ENCODE data around the gene CNTN1. TPM values are rescaled to one million over a fixed set of nuclear protein-coding genes. Genes with fewer than 3 reads are reported as not detected.

The CNTN1 gene
- polyA plus RNA-seq, 1 of the 3 experiments (the other 2 are of a cell fraction), result 0.13 TPM

GRCh38 chr12:40996091-40996490, 303.9 kb downstream of the CNTN1 start (continued):
- no peak for TF ChIP-seq NFIC (IDR thresholded peaks at IDR 0.05; ENCODE audit: borderline replicate concordance)

- 30% methylated on average over 1 of the region's 1 CpG for WGBS (ENCODE audit: low lambda C conversion rate)
- ChIA-PET POLR2A (no interaction called here), CTCF (interaction anchor here (1.0 kb wide), 1 partner anchor 10 kb away, joined by 3 read pairs; no protein-coding TSS in a partner anchor)
- Histone ChIP-seq H3K27me3 (ENCODE audit: insufficient read depth) (no peaks in the 10 kb centered on the region), H3K4me3 (ENCODE audit: low read depth in 2 of 2, low read length in 1 of 2) (no peak overlapping the region), H2AFZ (ENCODE audit: low read depth) (no peak overlapping the region), H3K9ac (no peak overlapping the region), H3F3A (replicated peaks; ENCODE audit: insufficient read depth) (no peaks in the 10 kb centered on the region), H3K36me3 (replicated peaks in 1 of 2; ENCODE audit: control insufficient read depth in 1 of 2, insufficient read depth in 2 of 2, low read length in 1 of 2) (no peaks in the 10 kb centered on the region), H3K79me2 (ENCODE audit: insufficient read depth) (no peaks in the 10 kb centered on the region), H3K4me1 (ENCODE audit: control insufficient read depth in 1 of 2, insufficient read depth in 2 of 2, low read depth in 1 of 2, low read length in 1 of 2) (no peaks in the 10 kb centered on the region), H4K20me1 (ENCODE audit: insufficient read depth) (no peaks in the 10 kb centered on the region), H3K9me3 (peaks cover 5% of the 10 kb centered on the region), H3K9me2 (no peaks in the 10 kb centered on the region), H3K4me2 (no peak overlapping the region), H3K27ac (ENCODE audit: low read depth in 2 of 2, low read length in 1 of 2) (no peak overlapping the region)
- no peak for DNase-seq
- TF ChIP-seq MEF2A (IDR thresholded peaks at IDR 0.05; ENCODE audit: borderline replicate concordance, low read depth) (no peak), RXRA (IDR thresholded peaks at IDR 0.05; ENCODE audit: borderline replicate concordance, low read depth) (no peak), TEAD4 (IDR thresholded peaks at IDR 0.05; ENCODE audit: borderline replicate concordance, insufficient read depth) (no peak), NRF1 (IDR thresholded peaks at IDR 0.05; ENCODE audit: low read depth, low read length) (no peak), TAF1 (IDR thresholded peaks at IDR 0.05; ENCODE audit: borderline replicate concordance, low read depth, low read length) (no peak)
Observed at GRCh38 chr12:40999210-40999609, 307.0 kb downstream of the CNTN1 start.

GRCh38 chr12:41008472-41008871, 316.2 kb downstream of the CNTN1 start:
- ChIA-PET CTCF (interaction anchor here (1.3 kb wide), 1 partner anchor 62 kb away, joined by 3 read pairs; no protein-coding TSS in a partner anchor), POLR2A (no interaction called here)
- H3K9me2 ChIP-seq, result no peaks in the 10 kb centered on the region
- no peaks in the 10 kb centered on the region for H3K79me2 ChIP-seq (ENCODE audit: insufficient read depth)
- H3K27me3 ChIP-seq (ENCODE audit: insufficient read depth), result no peaks in the 10 kb centered on the region
- TF ChIP-seq JUND (IDR thresholded peaks at IDR 0.05), result no peak
- TF ChIP-seq POLR2AphosphoS5 (IDR thresholded peaks at IDR 0.05; ENCODE audit: low read depth, low read length), result no peak
- no peak for TF ChIP-seq FOSL2 (IDR thresholded peaks at IDR 0.05; ENCODE audit: borderline replicate concordance, low read depth)
- TF ChIP-seq RFX5 (IDR thresholded peaks at IDR 0.05; ENCODE audit: low read length), result no peak
- TF ChIP-seq MAX (IDR thresholded peaks at IDR 0.05; ENCODE audit: low read depth), result no peak
- TF ChIP-seq CHD2 (IDR thresholded peaks at IDR 0.05; ENCODE audit: low read length, partially characterized antibody), result no peak
- TF ChIP-seq NRF1 (IDR thresholded peaks at IDR 0.05; ENCODE audit: low read depth, low read length), result no peak
- TF ChIP-seq TCF12 (IDR thresholded peaks at IDR 0.05), result no peak
- no peak for TF ChIP-seq FOXM1 (IDR thresholded peaks at IDR 0.05; ENCODE audit: low read depth)
- no peak for TF ChIP-seq GATA2 (CRISPR knock-in tag; IDR thresholded peaks at IDR 0.05)
- TF ChIP-seq GABPA (IDR thresholded peaks at IDR 0.05; ENCODE audit: low read depth), result no peak
- TF ChIP-seq NFIC (IDR thresholded peaks at IDR 0.05; ENCODE audit: borderline replicate concordance), result no peak
- no peak for TF ChIP-seq EZH2phosphoT487 (IDR thresholded peaks at IDR 0.05; ENCODE audit: borderline replicate concordance, low read depth)
- no peak for TF ChIP-seq ZBTB33 (IDR thresholded peaks at IDR 0.05; ENCODE audit: borderline replicate concordance, low read depth)
- H3K4me3 ChIP-seq (ENCODE audit: low read depth in 2 of 2, low read length in 1 of 2), result no peak overlapping the region
- H3K4me1 ChIP-seq (ENCODE audit: control insufficient read depth in 1 of 2, insufficient read depth in 2 of 2, low read depth in 1 of 2, low read length in 1 of 2), result no peaks in the 10 kb centered on the region
- no peak overlapping the region for H2AFZ ChIP-seq (ENCODE audit: low read depth)
- no peaks in the 10 kb centered on the region for H3K36me3 ChIP-seq (replicated peaks in 1 of 2; ENCODE audit: control insufficient read depth in 1 of 2, insufficient read depth in 2 of 2, low read length in 1 of 2)
- no peak overlapping the region for H3K4me2 ChIP-seq
- WGBS (ENCODE audit: low lambda C conversion rate), result 34% methylated on average over 1 of the region's 1 CpG
- no peak for DNase-seq
- peaks cover 28% of the 10 kb centered on the region for H3K9me3 ChIP-seq
- no peak overlapping the region for H3K9ac ChIP-seq
- no peaks in the 10 kb centered on the region for H4K20me1 ChIP-seq (ENCODE audit: insufficient read depth)
- H3K27ac ChIP-seq (ENCODE audit: low read depth in 2 of 2, low read length in 1 of 2), result no peak overlapping the region
- H3F3A ChIP-seq (replicated peaks; ENCODE audit: insufficient read depth), result no peaks in the 10 kb centered on the region
